Measurements from ENCODE around the gene RSRC1.

DNA sequence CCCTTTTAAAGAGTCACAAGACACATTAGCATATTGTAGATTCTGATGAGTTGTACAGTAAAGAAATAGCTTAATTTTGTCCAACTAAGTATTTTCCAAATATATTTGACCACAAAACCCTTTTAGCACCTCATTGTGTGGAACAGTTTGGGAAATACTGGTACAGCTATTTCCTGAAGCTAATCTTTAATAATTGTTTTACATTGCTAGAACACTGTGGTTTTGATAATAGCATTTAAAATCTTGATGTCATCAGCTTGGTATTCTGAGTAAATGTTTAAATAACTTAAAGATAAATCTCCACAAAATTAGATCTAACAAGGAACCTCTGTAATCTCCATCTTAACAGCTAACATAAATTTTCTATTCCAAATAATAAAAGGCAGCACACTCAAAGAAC lies 321.1 kb downstream of the RSRC1 start:
- TF ChIP-seq, protein P1, sequence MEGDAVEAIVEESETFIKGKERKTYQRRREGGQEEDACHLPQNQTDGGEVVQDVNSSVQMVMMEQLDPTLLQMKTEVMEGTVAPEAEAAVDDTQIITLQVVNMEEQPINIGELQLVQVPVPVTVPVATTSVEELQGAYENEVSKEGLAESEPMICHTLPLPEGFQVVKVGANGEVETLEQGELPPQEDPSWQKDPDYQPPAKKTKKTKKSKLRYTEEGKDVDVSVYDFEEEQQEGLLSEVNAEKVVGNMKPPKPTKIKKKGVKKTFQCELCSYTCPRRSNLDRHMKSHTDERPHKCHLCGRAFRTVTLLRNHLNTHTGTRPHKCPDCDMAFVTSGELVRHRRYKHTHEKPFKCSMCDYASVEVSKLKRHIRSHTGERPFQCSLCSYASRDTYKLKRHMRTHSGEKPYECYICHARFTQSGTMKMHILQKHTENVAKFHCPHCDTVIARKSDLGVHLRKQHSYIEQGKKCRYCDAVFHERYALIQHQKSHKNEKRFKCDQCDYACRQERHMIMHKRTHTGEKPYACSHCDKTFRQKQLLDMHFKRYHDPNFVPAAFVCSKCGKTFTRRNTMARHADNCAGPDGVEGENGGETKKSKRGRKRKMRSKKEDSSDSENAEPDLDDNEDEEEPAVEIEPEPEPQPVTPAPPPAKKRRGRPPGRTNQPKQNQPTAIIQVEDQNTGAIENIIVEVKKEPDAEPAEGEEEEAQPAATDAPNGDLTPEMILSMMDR (IDR thresholded peaks at IDR 0.05; ENCODE audit: insufficient read depth, low read length, poor library complexity, severe bottlenecking): no peak
- TF ChIP-seq EZH2phosphoT487 (conservative IDR thresholded peaks at IDR 0.05; ENCODE audit: low read length): no peak

All from SU-DHL-6 (cell line).